ENCODE data around the gene SOX5.
"Not testable (repeated sequence)": the region's sequence is repeated elsewhere in the genome, so short reads cannot be mapped to it uniquely, and the experiment has no call there.

The SOX5 gene

GRCh38 chr12:23888396-23889068 lies 60.9 kb downstream of the SOX5 start:
- no peaks in the 10 kb centered on the region; the same call in 1 of the 2 replicates for H3K4me1 ChIP-seq (ENCODE audit: insufficient read depth, low read length)
- no peak overlapping the region for H3K9ac ChIP-seq (ENCODE audit: low read depth, low read length)
- no peaks in the 10 kb centered on the region for H3K36me3 ChIP-seq (ENCODE audit: insufficient read depth, low read length)
- H3K9me3 ChIP-seq (ENCODE audit: control insufficient read depth, insufficient read depth, low read length), result no peaks in the 10 kb centered on the region

GRCh38 chr12:23887055-23887835 lies 62.2 kb downstream of the SOX5 start:
- Histone ChIP-seq H3K36me3 (ENCODE audit: insufficient read depth, low read length) (no peaks in the 10 kb centered on the region), H3K9ac (ENCODE audit: low read depth, low read length) (no peak overlapping the region), H3K4me1 (ENCODE audit: insufficient read depth, low read length) (no peaks in the 10 kb centered on the region; the same call in 1 of the 2 replicates), H3K9me3 (ENCODE audit: control insufficient read depth, insufficient read depth, low read length) (no peaks in the 10 kb centered on the region)

- no peaks in the 10 kb centered on the region for H3K9me3 ChIP-seq (ENCODE audit: control insufficient read depth, insufficient read depth, low read length)
- no peaks in the 10 kb centered on the region for H3K36me3 ChIP-seq (ENCODE audit: insufficient read depth, low read length)
- no peak overlapping the region for H3K9ac ChIP-seq (ENCODE audit: low read depth, low read length)
- no peaks in the 10 kb centered on the region; the same call in 1 of the 2 replicates for H3K4me1 ChIP-seq (ENCODE audit: insufficient read depth, low read length)
These were observed 64.1 kb downstream of the SOX5 start for GRCh38 chr12:23885394-23885793.

GRCh38 chr12:23884909-23885308 lies 64.6 kb downstream of the SOX5 start:
- H3K9me3 ChIP-seq (ENCODE audit: control insufficient read depth, insufficient read depth, low read length), result no peaks in the 10 kb centered on the region
- no peaks in the 10 kb centered on the region for H3K36me3 ChIP-seq (ENCODE audit: insufficient read depth, low read length)
- H3K9ac ChIP-seq (ENCODE audit: low read depth, low read length), result no peak overlapping the region
- no peaks in the 10 kb centered on the region; the same call in 1 of the 2 replicates for H3K4me1 ChIP-seq (ENCODE audit: insufficient read depth, low read length)

GRCh38 chr12:23880988-23881387 lies 68.5 kb downstream of the SOX5 start:
- H3K9me3 ChIP-seq (ENCODE audit: control insufficient read depth, insufficient read depth, low read length), result no peaks in the 10 kb centered on the region
- H3K4me1 ChIP-seq (ENCODE audit: insufficient read depth, low read length), result no peaks in the 10 kb centered on the region
- no peaks in the 10 kb centered on the region for H3K36me3 ChIP-seq (ENCODE audit: insufficient read depth, low read length)
- H3K9ac ChIP-seq (ENCODE audit: low read depth, low read length), result no peak overlapping the region

GRCh38 chr12:23876618-23877017 lies 72.9 kb downstream of the SOX5 start:
- H3K9ac ChIP-seq (ENCODE audit: low read depth, low read length); H3K4me1 ChIP-seq (ENCODE audit: insufficient read depth, low read length); H3K36me3 ChIP-seq (ENCODE audit: insufficient read depth, low read length); H3K9me3 ChIP-seq (ENCODE audit: control insufficient read depth, insufficient read depth, low read length): not testable (repeated sequence)

GRCh38 chr12:23867794-23868193 lies 81.7 kb downstream of the SOX5 start:
- Histone ChIP-seq H3K9ac (ENCODE audit: low read depth, low read length) (no peak overlapping the region), H3K4me1 (ENCODE audit: insufficient read depth, low read length) (no peaks in the 10 kb centered on the region)

GRCh38 chr12:23862701-23863100 lies 86.8 kb downstream of the SOX5 start:
- Histone ChIP-seq H3K4me1 (ENCODE audit: insufficient read depth, low read length) (no peaks in the 10 kb centered on the region), H3K9ac (ENCODE audit: low read depth, low read length) (no peak overlapping the region), H3K9me3 (ENCODE audit: control insufficient read depth, insufficient read depth, low read length) (no peaks in the 10 kb centered on the region; the same call in 1 of the 2 replicates), H3K36me3 (ENCODE audit: insufficient read depth, low read length) (no peaks in the 10 kb centered on the region)

More at GRCh38 chr12:23867794-23868193, 81.7 kb downstream of the SOX5 start:
- H3K9me3 ChIP-seq (ENCODE audit: control insufficient read depth, insufficient read depth, low read length), result no peaks in the 10 kb centered on the region
- H3K36me3 ChIP-seq (ENCODE audit: insufficient read depth, low read length), result no peaks in the 10 kb centered on the region

- H3K36me3 ChIP-seq (ENCODE audit: insufficient read depth, low read length), result no peaks in the 10 kb centered on the region
- H3K9ac ChIP-seq (ENCODE audit: low read depth, low read length), result no peak overlapping the region
- H3K4me1 ChIP-seq (ENCODE audit: insufficient read depth, low read length), result no peaks in the 10 kb centered on the region
- no peaks in the 10 kb centered on the region; the same call in 1 of the 2 replicates for H3K9me3 ChIP-seq (ENCODE audit: control insufficient read depth, insufficient read depth, low read length)
These were observed 89.5 kb downstream of the SOX5 start for GRCh38 chr12:23860019-23860418.

- no peaks in the 10 kb centered on the region; the same call in 1 of the 2 replicates for H3K9me3 ChIP-seq (ENCODE audit: control insufficient read depth, insufficient read depth, low read length)
- no peaks in the 10 kb centered on the region for H3K36me3 ChIP-seq (ENCODE audit: insufficient read depth, low read length)
- no peaks in the 10 kb centered on the region for H3K4me1 ChIP-seq (ENCODE audit: insufficient read depth, low read length)
- H3K9ac ChIP-seq (ENCODE audit: low read depth, low read length), result no peak overlapping the region
These were observed 92.3 kb downstream of the SOX5 start for GRCh38 chr12:23857178-23857577.

GRCh38 chr12:23855813-23856212 lies 93.7 kb downstream of the SOX5 start:
- H3K4me1 ChIP-seq (ENCODE audit: insufficient read depth, low read length), result no peaks in the 10 kb centered on the region
- H3K9ac ChIP-seq (ENCODE audit: low read depth, low read length), result no peak overlapping the region
- H3K9me3 ChIP-seq (ENCODE audit: control insufficient read depth, insufficient read depth, low read length), result no peaks in the 10 kb centered on the region; the same call in 1 of the 2 replicates
- no peaks in the 10 kb centered on the region for H3K36me3 ChIP-seq (ENCODE audit: insufficient read depth, low read length)

- H3K36me3 ChIP-seq (ENCODE audit: insufficient read depth, low read length), result no peaks in the 10 kb centered on the region
- H3K4me1 ChIP-seq (ENCODE audit: insufficient read depth, low read length), result no peaks in the 10 kb centered on the region
- no peaks in the 10 kb centered on the region; the same call in 1 of the 2 replicates for H3K9me3 ChIP-seq (ENCODE audit: control insufficient read depth, insufficient read depth, low read length)
- H3K9ac ChIP-seq (ENCODE audit: low read depth, low read length), result no peak overlapping the region
These were observed 94.9 kb downstream of the SOX5 start for GRCh38 chr12:23854598-23854997.

- no peaks in the 10 kb centered on the region for H3K9me3 ChIP-seq (ENCODE audit: control insufficient read depth, insufficient read depth, low read length)
- no peaks in the 10 kb centered on the region for H3K4me1 ChIP-seq (ENCODE audit: insufficient read depth, low read length)
- no peak overlapping the region for H3K9ac ChIP-seq (ENCODE audit: low read depth, low read length)
- H3K36me3 ChIP-seq (ENCODE audit: insufficient read depth, low read length), result no peaks in the 10 kb centered on the region
These were observed 95.8 kb downstream of the SOX5 start for GRCh38 chr12:23853640-23854039.

GRCh38 chr12:23851602-23852001 lies 97.9 kb downstream of the SOX5 start:
- no peaks in the 10 kb centered on the region for H3K36me3 ChIP-seq (ENCODE audit: insufficient read depth, low read length)
- H3K9me3 ChIP-seq (ENCODE audit: control insufficient read depth, insufficient read depth, low read length), result no peaks in the 10 kb centered on the region
- no peaks in the 10 kb centered on the region for H3K4me1 ChIP-seq (ENCODE audit: insufficient read depth, low read length)
- no peak overlapping the region for H3K9ac ChIP-seq (ENCODE audit: low read depth, low read length)

- Histone ChIP-seq H3K4me1 (ENCODE audit: insufficient read depth, low read length) (no peaks in the 10 kb centered on the region), H3K36me3 (ENCODE audit: insufficient read depth, low read length) (no peaks in the 10 kb centered on the region), H3K9me3 (ENCODE audit: control insufficient read depth, insufficient read depth, low read length) (no peaks in the 10 kb centered on the region), H3K9ac (ENCODE audit: low read depth, low read length) (no peak overlapping the region)
These were observed 101.6 kb downstream of the SOX5 start for GRCh38 chr12:23847857-23848256.
